Brain microvascular endothelial cell (primary cell): Measurements from ENCODE around the gene OPN1SW.
A peak's percentile ranks its signal among the peaks of the same experiment; 100 is the strongest.

ENCODE experiments used
- DNase-seq: peaks from one replicate; pipeline ENCODE4 v3.0.0-alpha.2; 2020
- H3K27ac ChIP-seq: fragments of 250-450 bp; sonication (Bioruptor Pico); 2 replicates; pipeline ENCODE4 v1.5.1; 2020; ENCODE audit warnings: mild to moderate bottlenecking, moderate library complexity
- H3K27me3 ChIP-seq: fragments of 250-450 bp; sonication (Bioruptor Pico); replicated peaks from 2 replicates; pipeline ENCODE4 v1.5.1; 2020; ENCODE audit warnings: mild to moderate bottlenecking
- H3K36me3 ChIP-seq: fragments of 250-450 bp; sonication (Bioruptor Pico); replicated peaks from 2 replicates; pipeline ENCODE4 v1.5.1; 2020; ENCODE audit warnings: mild to moderate bottlenecking
- H3K4me3 ChIP-seq: 2 replicates; pipeline ENCODE4 v1.5.1; 2011; ENCODE audit warnings: low read depth, mild to moderate bottlenecking, control low read depth, low read length, moderate library complexity
- CTCF ChIP-seq: IDR thresholded peaks from 2 replicates; pipeline ENCODE4 v1.5.1; 2011; ENCODE audit warnings: low read depth, mild to moderate bottlenecking, moderate library complexity, low read length, control low read depth, inconsistent platforms; ENCODE audit errors: missing control alignments
- in situ Hi-C: cut with HindIII; loops from 2 replicates; pipeline ENCODE4 v1.10.0; 2017; ENCODE audit warnings: low sequenced_read_pairs, low pct_ligation_motif_present

The OPN1SW gene

GRCh38 chr7:128799451-128799850, 23.9 kb upstream of the OPN1SW start:
- DNase-seq: no peak
- H3K4me3 ChIP-seq: no peak overlapping the region
- H3K27me3 ChIP-seq: no peaks in the 10 kb centered on the region
- H3K27ac ChIP-seq: no peak overlapping the region
- in situ Hi-C loops: no loop called here
- no peaks in the 10 kb centered on the region for H3K36me3 ChIP-seq
- TF ChIP-seq CTCF: no peak

GRCh38 chr7:128796327-128796726, 20.7 kb upstream of the OPN1SW start:
- no peak overlapping the region for H3K4me3 ChIP-seq
- no peak overlapping the region for H3K27ac ChIP-seq
- no peaks in the 10 kb centered on the region for H3K36me3 ChIP-seq
- no peak for TF ChIP-seq CTCF
- H3K27me3 ChIP-seq: no peaks in the 10 kb centered on the region
- no peak for DNase-seq
- in situ Hi-C loops: no loop called here

- Histone ChIP-seq H3K36me3 (no peaks in the 10 kb centered on the region), H3K27ac (no peak overlapping the region), H3K4me3 (no peak overlapping the region), H3K27me3 (peaks cover 2% of the 10 kb centered on the region)
- no peak for DNase-seq
- TF ChIP-seq CTCF: no peak
- in situ Hi-C loops: no loop called here
These were observed 19.5 kb upstream of the OPN1SW start for GRCh38 chr7:128795129-128795528.

GRCh38 chr7:128794436-128794835, 18.8 kb upstream of the OPN1SW start:
- Histone ChIP-seq H3K36me3 (no peaks in the 10 kb centered on the region), H3K4me3 (no peak overlapping the region), H3K27me3 (peaks cover 2% of the 10 kb centered on the region), H3K27ac (no peak overlapping the region)
- in situ Hi-C loops: no loop called here
- no peak for TF ChIP-seq CTCF
- no peak for DNase-seq

- in situ Hi-C loops: no loop called here
- Histone ChIP-seq H3K27me3 (peaks cover 2% of the 10 kb centered on the region), H3K4me3 (no peak overlapping the region), H3K27ac (no peak overlapping the region), H3K36me3 (no peaks in the 10 kb centered on the region)
- peak; percentile 6 for TF ChIP-seq CTCF
- no peak for DNase-seq
These were observed 18.4 kb upstream of the OPN1SW start for GRCh38 chr7:128794020-128794419.

GRCh38 chr7:128793181-128793547, 17.6 kb upstream of the OPN1SW start:
- Histone ChIP-seq H3K27me3 (peaks cover 2% of the 10 kb centered on the region), H3K36me3 (no peaks in the 10 kb centered on the region), H3K4me3 (no peak overlapping the region), H3K27ac (no peak overlapping the region)
- DNase-seq: no peak
- in situ Hi-C loops: no loop called here
- no peak for TF ChIP-seq CTCF
